Kidney (tissue), 14 donors: Measurements from ENCODE around the gene C1QL2. TPM values are rescaled to one million over a fixed set of nuclear protein-coding genes. Genes with fewer than 3 reads are reported as not detected.
A peak's percentile ranks its signal among the peaks of the same experiment; 100 is the strongest.

ENCODE experiments used
- DNase-seq, 5 donors: peaks; one replicate each; pipeline ENCODE4 v3.0.0-alpha.2; 2013 to 2020
- FAIRE-seq: peaks from 2 replicates; lab custom pipeline; 2012; peaks lifted over from hg19 to GRCh38; lab: Jason Lieb, UNC
- H3K27ac ChIP-seq, 2 donors: one replicate each; pipeline ENCODE4 v1.7.0; 2013; ENCODE audit warnings: low read depth in 2 of 2, low read length in 2 of 2, inconsistent platforms in 1 of 2
- H3K27me3 ChIP-seq: one replicate; pipeline ENCODE4 v1.7.1; 2013; ENCODE audit warnings: low read length, inconsistent platforms; ENCODE audit not compliant: control insufficient read depth, insufficient read depth
- H3K36me3 ChIP-seq, 3 donors: one replicate each; pipeline versions ENCODE4 v1.7.0 to v1.7.1; 2013; ENCODE audit warnings: low read length in 3 of 3, control low read depth in 1 of 3, inconsistent platforms in 1 of 3; ENCODE audit not compliant: insufficient read depth in 3 of 3, control insufficient read depth in 2 of 3
- H3K4me1 ChIP-seq, 3 donors: one replicate each; pipeline versions ENCODE4 v1.7.0 to v1.7.1; 2013; ENCODE audit warnings: low read length in 3 of 3, inconsistent platforms in 1 of 3, low read depth in 1 of 3; ENCODE audit not compliant: control insufficient read depth in 2 of 3, insufficient read depth in 2 of 3
- H3K4me3 ChIP-seq, 3 donors: one replicate each; pipeline versions ENCODE4 v1.7.0 to v1.8.1; 2013; ENCODE audit warnings: low read length in 3 of 3, control low read depth in 1 of 3, inconsistent platforms in 1 of 3
- H3K9ac ChIP-seq, 3 donors: one replicate each; pipeline versions ENCODE4 v1.7.0 to v1.7.1; 2013; ENCODE audit warnings: low read length in 3 of 3, control low read depth in 1 of 3, inconsistent platforms in 1 of 3
- H3K9me3 ChIP-seq, 3 donors: one replicate each; pipeline versions ENCODE4 v1.7.0 to v1.7.1; 2013; ENCODE audit warnings: low read length in 3 of 3, control low read depth in 1 of 3, inconsistent platforms in 1 of 3; ENCODE audit not compliant: control insufficient read depth in 2 of 3, insufficient read depth in 1 of 3
- CTCF ChIP-seq: IDR thresholded peaks from 3 replicates; pipeline ENCODE4 v1.5.1; 2012; ENCODE audit warnings: mild to moderate bottlenecking, moderate library complexity, borderline replicate concordance; ENCODE audit not compliant: insufficient read depth; ENCODE audit errors: extremely low read depth
- intact Hi-C: fragments of 100-400 bp; cut with DNase I; formaldehyde crosslinking; loops from one replicate; pipeline ENCODE4 v1.11.1; 2022
- polyA plus RNA-seq: library from polyadenylated mRNA; stranded (reverse); fragments of 350-450 nt; fragmentation: Illumina TruSeq; extraction: RNeasy Lipid Tissue Mini Kit (QIAGEN cat#74804); gene quantifications from one replicate; pipeline ENCODE4 v1.2.3, GENCODE V29; 2014; ENCODE audit warnings: low read depth, low replicate concordance; ENCODE audit not compliant: insufficient read depth
- total RNA-seq: library from RNA; stranded (reverse); fragmentation: NEBNext Ultra II Directional; extraction: Animal tissue kit (Norgen Biotek cat#: 25700); gene quantifications from one replicate; pipeline ENCODE4 v1.2.1, GENCODE V29; 2021
- donor health status: control.
- donor health status: control.
- donor health status: control.
- donor health status: control.
- donor health status: control.
- donor health status: DM: yes; HTN: yes; CAD: no.
- donor health status: Normal renal cell carcinoma (clear cell type).

The C1QL2 gene
- total and polyA plus RNA-seq, 2 donors from 2014 or later: not detected

GRCh38 chr2:119195001-119195400, 36.5 kb upstream of the C1QL2 start:
- FAIRE-seq: no peak
- Histone ChIP-seq H3K36me3 (no peaks in the 10 kb centered on the region), H3K27me3 (no peaks in the 10 kb centered on the region), H3K27ac (no peak overlapping the region), H3K9ac (no peak overlapping the region), H3K4me3 (no peak overlapping the region), H3K9me3 (no peaks in the 10 kb centered on the region), H3K4me1 (no peaks in the 10 kb centered on the region)
- intact Hi-C loops: no loop called here
- no peak for DNase-seq
- TF ChIP-seq CTCF: no peak

- Histone ChIP-seq H3K4me3 (no peak overlapping the region), H3K27me3 (no peaks in the 10 kb centered on the region), H3K4me1 (no peaks in the 10 kb centered on the region), H3K9ac (no peak overlapping the region), H3K9me3 (no peaks in the 10 kb centered on the region), H3K27ac (no peak overlapping the region), H3K36me3 (no peaks in the 10 kb centered on the region)
- FAIRE-seq (no peak), DNase-seq (no peak)
- no peak for TF ChIP-seq CTCF
- intact Hi-C loops: no loop called here
Measured at GRCh38 chr2:119192893-119193292, 34.3 kb upstream of the C1QL2 start.

DNA sequence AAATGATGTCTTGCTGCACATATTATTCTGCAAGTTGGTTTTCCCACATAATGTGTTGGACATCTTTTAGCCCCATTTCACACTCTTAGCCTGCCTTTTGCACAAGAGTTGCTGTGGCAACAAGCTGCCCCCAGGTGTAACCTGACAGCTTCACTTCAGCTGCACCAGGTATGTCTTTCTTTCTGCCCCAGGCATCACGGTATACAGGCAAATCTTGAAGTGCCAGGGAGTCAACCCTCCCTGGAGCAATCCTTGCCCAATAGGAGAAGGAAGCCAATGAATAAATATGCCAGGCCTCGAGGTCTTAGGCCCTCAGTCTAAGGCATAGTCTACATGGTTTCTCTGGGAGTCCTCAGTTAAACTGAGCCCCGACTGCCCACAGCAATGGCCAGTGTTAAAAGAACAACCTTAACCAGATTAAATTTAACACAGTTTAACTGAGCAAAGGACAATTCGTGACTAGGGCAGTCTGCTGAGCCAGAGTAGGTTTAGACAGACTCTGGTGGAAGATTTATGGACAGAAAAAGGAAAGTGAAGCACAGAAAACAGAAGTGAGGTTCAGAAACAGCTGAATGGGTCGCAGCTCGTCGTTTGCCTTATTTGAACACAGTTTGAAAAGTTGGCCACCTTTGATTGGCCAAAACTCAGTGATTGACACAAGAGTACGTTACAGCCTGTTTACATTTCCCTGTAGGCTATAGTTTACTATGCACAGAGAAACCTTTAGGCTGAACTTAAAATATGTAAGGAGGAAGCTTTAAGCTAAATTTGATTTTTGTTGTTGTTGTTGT, 32.0 kb upstream of the C1QL2 start:
- no peak for TF ChIP-seq CTCF
- Histone ChIP-seq H3K36me3 (no peaks in the 10 kb centered on the region), H3K9ac (no peak overlapping the region), H3K27me3 (no peaks in the 10 kb centered on the region), H3K27ac (no peak overlapping the region), H3K4me1 (no peaks in the 10 kb centered on the region), H3K4me3 (no peak overlapping the region), H3K9me3 (no peaks in the 10 kb centered on the region)
- intact Hi-C loops: no loop called here
- DNase-seq: peak in 2 of 5 donors; percentile 3 to 4
- FAIRE-seq: no peak
